ENCODE data around the gene CEP131. TPM values are rescaled to one million over a fixed set of nuclear protein-coding genes. Genes with fewer than 3 reads are reported as not detected.

CEP131 gene
- total RNA-seq, 1 donor from 2014 or later = 33.2 TPM

GRCh38 chr17:81244358-81245023, 21.7 kb upstream of the CEP131 start:
- DNase-seq (ENCODE audit: low spot score, unreplicated experiment) = no peak
- H3K27me3 Mint-ChIP-seq = no peaks in the 10 kb centered on the region
- H3K9me3 Mint-ChIP-seq (ENCODE audit: low read depth) = no peaks in the 10 kb centered on the region
- peaks cover 1% of the 10 kb centered on the region for H3K36me3 Mint-ChIP-seq (ENCODE audit: insufficient read depth)
- H3K27ac Mint-ChIP-seq = no peak overlapping the region
- H3K4me1 Mint-ChIP-seq (ENCODE audit: low read depth) = peaks cover 6% of the 10 kb centered on the region
- H3K4me3 Mint-ChIP-seq (ENCODE audit: low read depth) = no peak overlapping the region
- TF ChIP-seq, protein P1, sequence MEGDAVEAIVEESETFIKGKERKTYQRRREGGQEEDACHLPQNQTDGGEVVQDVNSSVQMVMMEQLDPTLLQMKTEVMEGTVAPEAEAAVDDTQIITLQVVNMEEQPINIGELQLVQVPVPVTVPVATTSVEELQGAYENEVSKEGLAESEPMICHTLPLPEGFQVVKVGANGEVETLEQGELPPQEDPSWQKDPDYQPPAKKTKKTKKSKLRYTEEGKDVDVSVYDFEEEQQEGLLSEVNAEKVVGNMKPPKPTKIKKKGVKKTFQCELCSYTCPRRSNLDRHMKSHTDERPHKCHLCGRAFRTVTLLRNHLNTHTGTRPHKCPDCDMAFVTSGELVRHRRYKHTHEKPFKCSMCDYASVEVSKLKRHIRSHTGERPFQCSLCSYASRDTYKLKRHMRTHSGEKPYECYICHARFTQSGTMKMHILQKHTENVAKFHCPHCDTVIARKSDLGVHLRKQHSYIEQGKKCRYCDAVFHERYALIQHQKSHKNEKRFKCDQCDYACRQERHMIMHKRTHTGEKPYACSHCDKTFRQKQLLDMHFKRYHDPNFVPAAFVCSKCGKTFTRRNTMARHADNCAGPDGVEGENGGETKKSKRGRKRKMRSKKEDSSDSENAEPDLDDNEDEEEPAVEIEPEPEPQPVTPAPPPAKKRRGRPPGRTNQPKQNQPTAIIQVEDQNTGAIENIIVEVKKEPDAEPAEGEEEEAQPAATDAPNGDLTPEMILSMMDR (IDR thresholded peaks at IDR 0.05; ENCODE audit: unreplicated experiment) = no peak

- no peaks in the 10 kb centered on the region for H3K27me3 Mint-ChIP-seq
- H3K4me3 Mint-ChIP-seq (ENCODE audit: low read depth) = no peak overlapping the region
- H3K4me1 Mint-ChIP-seq (ENCODE audit: low read depth) = peaks cover 6% of the 10 kb centered on the region
- TF ChIP-seq, protein P1 (IDR thresholded peaks at IDR 0.05; ENCODE audit: unreplicated experiment) = no peak
- H3K27ac Mint-ChIP-seq = no peak overlapping the region
- DNase-seq (ENCODE audit: low spot score, unreplicated experiment) = no peak
- no peaks in the 10 kb centered on the region for H3K9me3 Mint-ChIP-seq (ENCODE audit: low read depth)
- peaks cover 1% of the 10 kb centered on the region for H3K36me3 Mint-ChIP-seq (ENCODE audit: insufficient read depth)
Measured at GRCh38 chr17:81243333-81243664, 20.5 kb upstream of the CEP131 start.

GRCh38 chr17:81242421-81243332, 19.9 kb upstream of the CEP131 start:
- no peak overlapping the region for H3K4me3 Mint-ChIP-seq (ENCODE audit: low read depth)
- no peak overlapping the region for H3K27ac Mint-ChIP-seq
- peaks cover 10% of the 10 kb centered on the region for H3K4me1 Mint-ChIP-seq (ENCODE audit: low read depth)
- peaks cover 1% of the 10 kb centered on the region for H3K36me3 Mint-ChIP-seq (ENCODE audit: insufficient read depth)
- no peaks in the 10 kb centered on the region for H3K27me3 Mint-ChIP-seq
- no peak for DNase-seq (ENCODE audit: low spot score, unreplicated experiment)
- H3K9me3 Mint-ChIP-seq (ENCODE audit: low read depth) = no peaks in the 10 kb centered on the region
- TF ChIP-seq, protein P1 (IDR thresholded peaks at IDR 0.05; ENCODE audit: unreplicated experiment) = no peak

- no peaks in the 10 kb centered on the region for H3K9me3 Mint-ChIP-seq (ENCODE audit: low read depth)
- no peaks in the 10 kb centered on the region for H3K27me3 Mint-ChIP-seq
- H3K27ac Mint-ChIP-seq = no peak overlapping the region
- TF ChIP-seq, protein P1 (IDR thresholded peaks at IDR 0.05; ENCODE audit: unreplicated experiment) = peak; percentile 74
- no peak overlapping the region for H3K4me3 Mint-ChIP-seq (ENCODE audit: low read depth)
- peak; percentile 64 for DNase-seq (ENCODE audit: low spot score, unreplicated experiment)
- peaks cover 10% of the 10 kb centered on the region for H3K4me1 Mint-ChIP-seq (ENCODE audit: low read depth)
- H3K36me3 Mint-ChIP-seq (ENCODE audit: insufficient read depth) = peaks cover 1% of the 10 kb centered on the region
Measured at GRCh38 chr17:81241648-81242420, 19.1 kb upstream of the CEP131 start.

DNA sequence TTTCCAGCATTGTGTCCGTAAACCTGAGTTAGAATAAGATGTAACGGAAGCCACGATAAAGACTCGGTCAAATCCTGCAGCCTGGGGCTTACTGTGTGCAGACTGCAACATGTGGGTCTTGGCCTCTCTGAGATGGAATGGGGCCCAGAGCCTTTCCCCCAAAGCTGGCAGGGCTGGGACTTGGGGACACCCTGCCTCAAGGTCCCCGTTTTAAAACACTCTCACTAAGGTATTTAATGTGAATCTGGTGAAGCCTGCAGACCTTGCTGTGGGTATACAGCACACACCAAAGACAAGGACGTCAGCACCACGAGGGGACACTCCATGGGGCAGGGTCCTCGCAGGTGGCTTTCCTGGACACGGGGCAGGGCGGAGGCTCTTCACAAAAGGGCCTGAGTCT, 18.4 kb upstream of the CEP131 start:
- no peaks in the 10 kb centered on the region for H3K27me3 Mint-ChIP-seq
- no peak overlapping the region for H3K27ac Mint-ChIP-seq
- TF ChIP-seq, protein P1 (IDR thresholded peaks at IDR 0.05; ENCODE audit: unreplicated experiment) = no peak
- peaks cover 10% of the 10 kb centered on the region for H3K4me1 Mint-ChIP-seq (ENCODE audit: low read depth)
- H3K36me3 Mint-ChIP-seq (ENCODE audit: insufficient read depth) = peaks cover 1% of the 10 kb centered on the region
- peak overlapping the region; percentile 19 for H3K4me3 Mint-ChIP-seq (ENCODE audit: low read depth)
- H3K9me3 Mint-ChIP-seq (ENCODE audit: low read depth) = no peaks in the 10 kb centered on the region
- DNase-seq (ENCODE audit: low spot score, unreplicated experiment) = no peak
